H1 (cell line): ENCODE results near the gene FERMT1. TPM values are rescaled to one million over a fixed set of nuclear protein-coding genes. Genes with fewer than 3 reads are reported as not detected.

ENCODE experiments used
- CTCF ChIA-PET: fragments of 300-600 bp; sonication (Branson Sonifier 250); formaldehyde crosslinking; loops from one replicate; lab custom pipeline; 2021; ENCODE audit not compliant: partially characterized antibody; lab: Charles Lee
- POLR2A ChIA-PET: fragments of 300-600 bp; sonication (Branson Sonifier 250); formaldehyde crosslinking; loops from one replicate; lab custom pipeline; 2021; ENCODE audit warnings: inconsistent platforms; ENCODE audit not compliant: partially characterized antibody; lab: Charles Lee
- DNase-seq, 2 experiments: peaks; one replicate each; pipeline versions ENCODE4 v3.0.0 to v3.0.0-alpha.2; 2010 to 2022; ENCODE audit warnings: low spot score in 2 of 2, low read depth in 1 of 2, mixed read lengths in 1 of 2
- FAIRE-seq: peaks from 2 replicates; lab custom pipeline; 2011; peaks lifted over from hg19 to GRCh38; lab: Jason Lieb, UNC
- H2AFZ ChIP-seq: 2 replicates; pipeline ENCODE4 v1.8.1; 2012; ENCODE audit warnings: low read length, inconsistent platforms
- H2AK5ac ChIP-seq: 2 replicates; pipeline ENCODE4 v1.6.1; 2013; ENCODE audit warnings: low read depth, low read length
- H2BK120ac ChIP-seq: replicated peaks from 2 replicates; pipeline ENCODE3; 2013; ENCODE audit warnings: low read depth, low read length, inconsistent platforms
- H2BK12ac ChIP-seq: 2 replicates; pipeline ENCODE4 v1.6.1; 2013; ENCODE audit warnings: low read depth, low read length
- H2BK15ac ChIP-seq: 2 replicates; pipeline ENCODE4 v1.6.1; 2013; ENCODE audit warnings: low read length
- H2BK20ac ChIP-seq: 2 replicates; pipeline ENCODE4 v1.6.1; 2013; ENCODE audit warnings: low read length
- H2BK5ac ChIP-seq: 2 replicates; pipeline ENCODE4 v1.6.1; 2013; ENCODE audit warnings: low read depth, low read length
- H3K14ac ChIP-seq: 2 replicates; pipeline ENCODE4 v1.6.1; 2013; ENCODE audit warnings: inconsistent platforms; ENCODE audit not compliant: insufficient read length
- H3K18ac ChIP-seq: 2 replicates; pipeline ENCODE4 v1.6.1; 2013; ENCODE audit warnings: low read length; ENCODE audit errors: extremely low read depth
- H3K23ac ChIP-seq: 2 replicates; pipeline ENCODE4 v1.6.1; 2013; ENCODE audit warnings: inconsistent platforms; ENCODE audit not compliant: insufficient read length
- H3K23me2 ChIP-seq: 2 replicates; pipeline ENCODE4 v1.6.1; 2013; ENCODE audit warnings: low read depth, low read length
- H3K27ac ChIP-seq: 2 replicates; pipeline ENCODE4 v1.6.1; 2011; ENCODE audit warnings: low read depth, low read length, inconsistent platforms
- H3K27me3 ChIP-seq, 4 experiments: replicated peaks in 1 of 4; 1 replicate in 1 of 4; 2 replicates in 3 of 4; pipeline versions ENCODE4 v1.6.1 to v1.8.1; 2011 to 2013; ENCODE audit warnings: low read length in 3 of 4, mild to moderate bottlenecking in 3 of 4, inconsistent platforms in 2 of 4, mixed read lengths in 2 of 4, moderate library complexity in 1 of 4; ENCODE audit not compliant: control insufficient read depth in 3 of 4, insufficient read depth in 3 of 4; ENCODE audit errors: extremely low read depth in 1 of 4
- H3K36me3 ChIP-seq, 4 experiments: 2 replicates each; pipeline versions ENCODE4 v1.6.1 to v1.8.1; 2011 to 2013; ENCODE audit warnings: mild to moderate bottlenecking in 4 of 4, low read length in 3 of 4, moderate library complexity in 2 of 4, control low read depth in 1 of 4, inconsistent platforms in 1 of 4; ENCODE audit not compliant: insufficient read depth in 4 of 4, control insufficient read depth in 2 of 4
- H3K4ac ChIP-seq: replicated peaks from 2 replicates; pipeline ENCODE3; 2013; ENCODE audit warnings: low read length, low read depth, mixed read lengths, inconsistent platforms; ENCODE audit not compliant: insufficient read length
- H3K4me1 ChIP-seq, 4 experiments: replicated peaks in 1 of 4; 1 replicate in 1 of 4; 2 replicates in 3 of 4; pipeline versions ENCODE4 v1.6.1 to v1.8.1; 2011 to 2013; ENCODE audit warnings: low read length in 3 of 4, inconsistent platforms in 2 of 4, mixed read lengths in 1 of 4; ENCODE audit not compliant: insufficient read depth in 4 of 4, control insufficient read depth in 3 of 4
- H3K4me2 ChIP-seq, 2 experiments: 2 replicates each; pipeline versions ENCODE4 v1.6.1 to v1.8.1; 2011 to 2013; ENCODE audit warnings: low read depth in 2 of 2, low read length in 2 of 2, control low read depth in 1 of 2, inconsistent platforms in 1 of 2, mild to moderate bottlenecking in 1 of 2; ENCODE audit not compliant: insufficient read depth in 1 of 2
- H3K4me3 ChIP-seq, 4 experiments: fragments of 200-600, 300-600 bp in 1 of 4; sonication (generic), shearing (Covaris generic), sonication (Bioruptor Twin) in 1 of 4; 2 replicates each; pipeline versions ENCODE4 v1.5.1 to v1.8.1; 2011 to 2016; ENCODE audit warnings: low read length in 4 of 4, low read depth in 3 of 4, control low read depth in 2 of 4, inconsistent platforms in 2 of 4, mild to moderate bottlenecking in 2 of 4, mixed read lengths in 1 of 4, moderate library complexity in 1 of 4; ENCODE audit not compliant: insufficient read depth in 2 of 4; ENCODE audit errors: extremely low read depth in 1 of 4
- H3K56ac ChIP-seq: replicated peaks from 2 replicates; pipeline ENCODE3; 2013; ENCODE audit warnings: low read depth, mild to moderate bottlenecking, mixed read lengths, low read length, inconsistent platforms; ENCODE audit not compliant: insufficient read length
- H3K79me1 ChIP-seq: 2 replicates; pipeline ENCODE4 v1.6.1; 2013; ENCODE audit warnings: low read depth, low read length, control low read depth
- H3K79me2 ChIP-seq, 2 experiments: 2 replicates each; pipeline versions ENCODE4 v1.6.1 to v1.8.1; 2012 to 2013; ENCODE audit warnings: low read length in 2 of 2, mild to moderate bottlenecking in 2 of 2, inconsistent platforms in 1 of 2; ENCODE audit not compliant: insufficient read depth in 2 of 2, control insufficient read depth in 1 of 2
- H3K9ac ChIP-seq, 4 experiments: replicated peaks in 1 of 4; 1 replicate in 1 of 4; 2 replicates in 3 of 4; pipeline versions ENCODE4 v1.6.1 to v1.8.1; 2011 to 2013; ENCODE audit warnings: low read depth in 3 of 4, low read length in 3 of 4, control low read depth in 2 of 4, mild to moderate bottlenecking in 2 of 4, moderate library complexity in 2 of 4, inconsistent platforms in 1 of 4; ENCODE audit errors: extremely low read depth in 1 of 4
- H3K9me3 ChIP-seq, 2 experiments: 2 replicates each; pipeline versions ENCODE4 v1.6.1 to v1.8.1; 2012 to 2013; ENCODE audit warnings: mild to moderate bottlenecking in 2 of 2, moderate library complexity in 2 of 2, control low read depth in 1 of 2, inconsistent platforms in 1 of 2, low read depth in 1 of 2, low read length in 1 of 2, mixed read lengths in 1 of 2; ENCODE audit not compliant: insufficient read depth in 2 of 2
- H4K20me1 ChIP-seq, 2 experiments: replicated peaks in 1 of 2; 2 replicates each; pipeline versions ENCODE3 to v1.8.1; 2011 to 2013; ENCODE audit warnings: inconsistent platforms in 2 of 2, low read length in 2 of 2, mild to moderate bottlenecking in 1 of 2; ENCODE audit not compliant: insufficient read depth in 2 of 2, control insufficient read depth in 1 of 2
- H4K5ac ChIP-seq: 2 replicates; pipeline ENCODE4 v1.6.1; 2013; ENCODE audit warnings: low read length, low read depth, mixed read lengths, inconsistent platforms; ENCODE audit not compliant: insufficient read length
- H4K8ac ChIP-seq: 2 replicates; pipeline ENCODE4 v1.8.0; 2013; ENCODE audit warnings: mild to moderate bottlenecking, moderate library complexity, low read length, inconsistent platforms; ENCODE audit not compliant: insufficient read depth; ENCODE audit errors: extremely low read depth
- H4K91ac ChIP-seq: replicated peaks from 2 replicates; pipeline ENCODE3; 2013; ENCODE audit warnings: low read length, mixed read lengths, inconsistent platforms; ENCODE audit not compliant: insufficient read length
- CHD2 ChIP-seq: IDR thresholded peaks from 2 replicates; pipeline ENCODE4 v1.6.1; 2012; ENCODE audit warnings: low read length, improper control_type of control experiment
- CTBP2 ChIP-seq: IDR thresholded peaks from 2 replicates; pipeline ENCODE4 v1.7.0; 2011; ENCODE audit warnings: borderline replicate concordance, mild to moderate bottlenecking, moderate library complexity, mixed read lengths, low read length; ENCODE audit not compliant: insufficient read depth, insufficient read length
- TAF7 ChIP-seq: optimal IDR thresholded peaks from 2 replicates; pipeline ENCODE3; 2011; ENCODE audit warnings: low read depth, mild to moderate bottlenecking, inconsistent platforms, low read length, moderate library complexity, borderline replicate concordance
- WGBS, 2 experiments: shearing (Covaris generic) in 1 of 2; methylation state at CpG; one replicate each; pipeline versions ENCODE4 v1.1.6 to v1.1.7; 2013 to 2015; ENCODE audit warnings: low lambda C conversion rate in 2 of 2, mixed read lengths in 2 of 2, inconsistent platforms in 1 of 2, low coverage in 1 of 2, missing lambda C conversion rate in 1 of 2; ENCODE audit not compliant: insufficient replicate concordance in 2 of 2, insufficient coverage in 1 of 2, insufficient read length in 1 of 2; ENCODE audit errors: extremely low coverage in 1 of 2, missing lambda C conversion rate in 1 of 2; 5-methylcytosine and 5-hydroxymethylcytosine counted together
- polyA plus RNA-seq, 7 experiments: library from polyadenylated mRNA; depleted of rRNA in 3 of 7; stranded (reverse) in 5 of 7; unstranded in 2 of 7; fragments of >200 nt in 5 of 7; fragments of 200-250 nt in 2 of 7; gene quantifications; 1 replicate in 5 of 7; 2 replicates in 1 of 7; 4 replicates in 1 of 7; pipeline versions ENCODE4 v1.2.1 to v1.2.3, GENCODE V29; 2011 to 2013; ENCODE audit warnings: missing spikeins in 2 of 7, mixed read lengths in 2 of 7
- total RNA-seq: library from RNA; stranded (reverse); fragmentation: NEBNext Ultra II Directional; extraction: Animal tissue kit (Norgen Biotek cat#: 25700); gene quantifications from 2 replicates; pipeline ENCODE4 v1.2.1, GENCODE V29; 2021

Gene FERMT1
- total and polyA plus RNA-seq, 2 of the 8 experiments (the other 6 are each of a cell fraction or from before 2014, with no cell fraction given), result 4.2 to 17.8 TPM

GRCh38 chr20:6091661-6092060, 31.2 kb downstream of the FERMT1 start:
- WGBS, 2 experiments, result 92% methylated on average over 6 of the region's 8 CpGs; no CpG with 5 or more reads in 1 of the 2 experiments
- Histone ChIP-seq H3K27ac (no peak overlapping the region), H3K36me3 (peaks cover 2 to 26% (median 6%) of the 10 kb centered on the region in 4 experiments; a peak in 4 of 8 replicates), H4K20me1 (no peaks in the 10 kb centered on the region), H2BK20ac (no peak overlapping the region), H2AFZ (no peak overlapping the region), H3K9me3 (no peaks in the 10 kb centered on the region), H3K9ac (no peak overlapping the region), H3K27me3 (no peaks in the 10 kb centered on the region), H3K4me3 (no peak overlapping the region), H3K18ac (no peak overlapping the region), H3K14ac (no peak overlapping the region), H2BK5ac (no peak overlapping the region), H2BK120ac (no peak overlapping the region), H3K4me1 (no peaks in the 10 kb centered on the region), H3K4ac (no peak overlapping the region), H2BK12ac (no peak overlapping the region), H2AK5ac (no peak overlapping the region), H4K8ac (no peak overlapping the region), H3K79me2 (no peaks in the 10 kb centered on the region), H2BK15ac (no peak overlapping the region), H4K91ac (no peak overlapping the region), H3K56ac (no peak overlapping the region), H3K4me2 (no peak overlapping the region), H3K23ac (no peak overlapping the region), H4K5ac (no peak overlapping the region), H3K79me1 (no peaks in the 10 kb centered on the region), H3K23me2 (no peaks in the 10 kb centered on the region)
- TF ChIP-seq TAF7 (no peak), CTBP2 (no peak), CHD2 (no peak)
- CTCF ChIA-PET, result interaction anchor here (0.6 to 1.4 kb wide), 3 partner anchors 13 to 74 kb away, joined by 3 to 4 read pairs (median 4); no protein-coding TSS in a partner anchor
- FAIRE-seq, result no peak
- POLR2A ChIA-PET, result interaction anchor here (1.4 kb wide), 1 partner anchor 13 kb away, joined by 4 read pairs; no protein-coding TSS in a partner anchor
- no peak for DNase-seq
